ENCODE data around the gene CARD9. TPM values are rescaled to one million over a fixed set of nuclear protein-coding genes. Genes with fewer than 3 reads are reported as not detected.
"Not testable (repeated sequence)": the region's sequence is repeated elsewhere in the genome, so short reads cannot be mapped to it uniquely, and the experiment has no call there.

Gene CARD9
- 1 to 10 TPM in 3 of 5 donors, under 1 TPM in 2; 0.69 to 1.7 (median 1.0) TPM for polyA plus RNA-seq (ENCODE audit: insufficient read depth in 1 of 5, insufficient read length in 5 of 5, low replicate concordance in 1 of 5)
- long read RNA-seq, donor 1: 0 reads
- long read RNA-seq, donor 2: 0 reads
- long read RNA-seq, donor 3: 0 reads
- long read RNA-seq, donor 4, partial matches to known transcripts: 0 of 1 reads
- long read RNA-seq, donor 4, other reads (novel, unspliced or antisense): 0 of 1 reads
- long read RNA-seq, donor 5: 0 reads
- long read RNA-seq, donor 6: 0 reads
- long read RNA-seq, donor 7: 0 reads
- long read RNA-seq, donor 8: 0 reads

GRCh38 chr9:136373300-136374182, at the start of gene CARD9:
Gene CARD9, minus strand, starts transcription at chr9:136373669. Its CDS starts 1,591 bp downstream, at chr9:136372078.
- DNase-seq: no peak

GRCh38 chr9:136422876-136423275, 49.4 kb upstream of the CARD9 start:
- no peak for DNase-seq

- DNase-seq: no peak
These were observed 48.3 kb upstream of the CARD9 start for GRCh38 chr9:136421791-136422190.

GRCh38 chr9:136419092-136419420, 45.6 kb upstream of the CARD9 start:
- DNase-seq: no peak

GRCh38 chr9:136418182-136419091, 45.0 kb upstream of the CARD9 start:
- no peak for DNase-seq

- DNase-seq: no peak
These were observed 43.4 kb upstream of the CARD9 start for GRCh38 chr9:136416914-136417313.

- DNase-seq: no peak
These were observed 43.0 kb upstream of the CARD9 start for GRCh38 chr9:136416427-136416826.

- no peak for DNase-seq
These were observed 39.5 kb upstream of the CARD9 start for GRCh38 chr9:136412962-136413361.

- no peak for DNase-seq
These were observed 37.9 kb upstream of the CARD9 start for GRCh38 chr9:136411378-136411777.

- DNase-seq: peak; percentile 87
These were observed 37.2 kb upstream of the CARD9 start, which contains the start of the genes ENTR1 and PMPCA for GRCh38 chr9:136410500-136411287. Gene ENTR1, minus strand, starts transcription at chr9:136410614. Its CDS starts 217 bp downstream, at chr9:136410397. Gene PMPCA, plus strand, starts transcription at chr9:136410658. Its CDS starts 11 bp downstream, at chr9:136410669.

- DNase-seq: peak in 1 of 2 donors; percentile 12
These were observed 36.3 kb upstream of the CARD9 start for GRCh38 chr9:136409557-136410455.

GRCh38 chr9:136407911-136408310, 34.4 kb upstream of the CARD9 start:
- DNase-seq: no peak

- DNase-seq: not testable (repeated sequence)
These were observed 33.6 kb upstream of the CARD9 start for GRCh38 chr9:136407061-136407460.

- not testable (repeated sequence) for DNase-seq
These were observed 32.4 kb upstream of the CARD9 start for GRCh38 chr9:136405904-136406303.

GRCh38 chr9:136405481-136405880, 32.0 kb upstream of the CARD9 start:
- no peak for DNase-seq

- no peak for DNase-seq
These were observed 31.3 kb upstream of the CARD9 start for GRCh38 chr9:136404801-136405136.

GRCh38 chr9:136403915-136404800, 30.7 kb upstream of the CARD9 start:
- no peak for DNase-seq

GRCh38 chr9:136403538-136403914, 30.1 kb upstream of the CARD9 start:
- no peak for DNase-seq

- no peak for DNase-seq
These were observed 28.6 kb upstream of the CARD9 start for GRCh38 chr9:136402067-136402466.
